Epithelial cell of proximal tubule (primary cell): Measurements from ENCODE around the gene MLLT6. TPM values are rescaled to one million over a fixed set of nuclear protein-coding genes. Genes with fewer than 3 reads are reported as not detected.
A peak's percentile ranks its signal among the peaks of the same experiment; 100 is the strongest.

ENCODE experiments used
- DNase-seq: peaks from one replicate; pipeline ENCODE4 v3.0.0-alpha.2; 2011; ENCODE audit warnings: low read depth
- H3K4me3 ChIP-seq: 2 replicates; pipeline ENCODE4 v1.5.1; 2011; ENCODE audit warnings: low read depth, mild to moderate bottlenecking, low read length
- total RNA-seq: library from RNA; depleted of rRNA; stranded (reverse); fragments of >200 nt; gene quantifications from 2 replicates; pipeline ENCODE4 v1.2.3, GENCODE V29; 2015
- TF ChIP-seq, protein P1 (sequence below): conservative IDR thresholded peaks from 2 replicates; pipeline ENCODE4 v1.5.1; 2012; ENCODE audit warnings: low read depth, mild to moderate bottlenecking, low read length

Gene MLLT6
- total RNA-seq, 1 donor from 2014 or later: 34.2 TPM

DNA sequence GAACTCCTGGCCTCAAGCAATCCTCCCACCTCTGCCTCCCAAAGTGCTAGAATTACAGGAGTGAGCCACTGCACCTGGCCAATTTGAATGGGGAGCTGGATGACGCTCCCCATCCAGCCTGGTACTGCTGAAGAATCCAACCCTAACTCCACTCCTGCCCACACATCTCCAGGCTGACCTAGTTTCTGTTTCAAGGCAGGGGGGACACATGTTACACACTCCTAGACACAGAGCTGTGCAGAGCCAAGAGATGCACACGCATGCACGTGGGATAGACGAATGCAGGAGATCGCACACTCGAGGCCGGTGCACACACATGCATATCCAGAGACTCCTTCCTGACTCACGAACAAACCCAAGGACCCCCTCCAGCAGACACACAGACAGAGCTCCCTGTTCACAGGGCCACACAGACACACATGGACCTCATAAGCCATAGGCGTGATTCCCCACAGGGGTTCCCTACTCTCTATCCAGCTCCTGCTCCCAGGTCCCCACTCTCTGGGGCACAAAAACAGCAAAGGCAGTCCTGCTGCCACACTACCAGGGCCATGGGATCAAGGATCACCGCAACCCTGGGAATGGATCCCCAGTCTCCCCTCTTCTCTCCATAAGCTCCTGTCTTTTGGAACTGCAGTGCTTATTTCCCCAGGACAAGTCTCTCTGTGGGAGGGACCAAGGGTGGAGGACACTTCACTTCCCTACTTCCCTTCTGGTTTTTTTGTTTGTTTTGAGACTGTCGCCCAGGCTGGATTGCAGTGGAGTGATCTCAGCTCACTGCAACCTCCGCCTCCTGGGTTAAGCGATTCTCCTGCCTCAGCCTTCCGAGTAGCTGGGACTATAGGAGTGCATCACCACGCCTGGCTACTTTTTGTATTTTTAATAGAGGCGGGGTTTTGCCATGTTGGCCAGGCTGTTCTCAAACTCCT is 44.7 kb upstream of the MLLT6 start:
- DNase-seq: no peak
- H3K4me3 ChIP-seq: no peak overlapping the region
- TF ChIP-seq, protein P1, sequence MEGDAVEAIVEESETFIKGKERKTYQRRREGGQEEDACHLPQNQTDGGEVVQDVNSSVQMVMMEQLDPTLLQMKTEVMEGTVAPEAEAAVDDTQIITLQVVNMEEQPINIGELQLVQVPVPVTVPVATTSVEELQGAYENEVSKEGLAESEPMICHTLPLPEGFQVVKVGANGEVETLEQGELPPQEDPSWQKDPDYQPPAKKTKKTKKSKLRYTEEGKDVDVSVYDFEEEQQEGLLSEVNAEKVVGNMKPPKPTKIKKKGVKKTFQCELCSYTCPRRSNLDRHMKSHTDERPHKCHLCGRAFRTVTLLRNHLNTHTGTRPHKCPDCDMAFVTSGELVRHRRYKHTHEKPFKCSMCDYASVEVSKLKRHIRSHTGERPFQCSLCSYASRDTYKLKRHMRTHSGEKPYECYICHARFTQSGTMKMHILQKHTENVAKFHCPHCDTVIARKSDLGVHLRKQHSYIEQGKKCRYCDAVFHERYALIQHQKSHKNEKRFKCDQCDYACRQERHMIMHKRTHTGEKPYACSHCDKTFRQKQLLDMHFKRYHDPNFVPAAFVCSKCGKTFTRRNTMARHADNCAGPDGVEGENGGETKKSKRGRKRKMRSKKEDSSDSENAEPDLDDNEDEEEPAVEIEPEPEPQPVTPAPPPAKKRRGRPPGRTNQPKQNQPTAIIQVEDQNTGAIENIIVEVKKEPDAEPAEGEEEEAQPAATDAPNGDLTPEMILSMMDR: no peak

DNA sequence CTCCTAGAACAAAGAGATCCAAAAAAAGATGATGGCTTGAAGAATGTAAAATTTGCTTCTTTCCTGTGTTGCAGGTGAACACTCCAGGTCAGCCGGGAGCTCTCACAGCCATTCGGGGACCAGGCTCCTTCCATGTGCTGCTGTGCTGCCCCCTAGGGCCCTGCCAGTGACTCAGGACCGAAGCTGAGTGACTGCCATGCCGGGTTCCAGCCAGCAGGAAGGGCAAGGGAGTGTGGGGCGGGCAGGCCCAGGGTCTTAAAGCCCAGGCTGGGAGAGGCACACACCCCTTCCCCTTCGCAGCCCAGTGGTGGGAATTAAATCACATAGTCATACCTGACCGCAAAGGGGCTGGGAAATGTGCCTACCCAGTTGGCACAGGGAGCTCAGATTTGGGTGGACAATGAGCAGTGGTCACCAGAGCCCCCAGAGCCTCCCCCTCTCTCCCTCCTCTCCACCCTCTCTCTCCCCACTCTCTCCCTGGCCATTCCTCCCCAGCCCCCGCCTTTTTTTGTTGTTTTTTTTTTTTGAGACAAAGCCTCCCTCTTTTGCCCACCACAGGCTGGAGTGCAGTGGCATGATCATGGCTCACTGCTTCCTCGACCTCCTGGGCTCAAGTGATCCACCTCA is 41.8 kb upstream of the MLLT6 start:
- TF ChIP-seq, protein P1: peak; percentile 91
- DNase-seq: no peak
- no peak overlapping the region for H3K4me3 ChIP-seq

DNA sequence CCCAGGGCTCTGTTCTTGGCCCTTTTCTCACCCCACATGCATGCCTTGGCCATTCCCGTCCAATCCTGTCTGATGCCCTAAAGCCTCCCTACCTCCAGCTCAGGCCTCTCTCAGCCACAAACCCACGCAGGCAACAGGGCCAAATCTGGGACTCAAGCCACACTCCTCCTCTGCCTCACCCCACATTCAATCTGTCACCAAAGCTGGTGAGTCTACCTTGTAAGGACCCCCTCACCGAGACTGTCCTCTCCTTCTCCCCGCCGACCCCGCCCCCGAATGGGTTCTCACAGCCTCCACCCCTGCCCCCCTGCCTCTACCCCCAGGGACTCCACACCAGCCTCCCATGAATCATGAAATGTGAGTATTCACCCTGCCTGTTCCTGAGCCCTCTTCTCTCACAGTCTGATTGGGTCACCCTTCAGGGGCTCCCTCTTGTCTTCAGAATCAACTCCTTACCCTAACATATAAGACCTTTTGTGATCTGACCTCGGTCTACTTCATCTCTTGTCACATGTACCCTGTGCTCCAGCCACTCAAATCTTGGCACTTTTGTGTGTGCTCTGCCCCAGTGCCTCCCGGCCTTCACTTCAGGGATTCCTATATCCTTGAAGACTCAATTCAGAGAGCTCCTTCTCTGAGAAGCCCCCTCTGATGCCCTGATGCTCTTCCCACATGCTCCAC is 41.0 kb upstream of the MLLT6 start:
- TF ChIP-seq, protein P1: no peak

DNA sequence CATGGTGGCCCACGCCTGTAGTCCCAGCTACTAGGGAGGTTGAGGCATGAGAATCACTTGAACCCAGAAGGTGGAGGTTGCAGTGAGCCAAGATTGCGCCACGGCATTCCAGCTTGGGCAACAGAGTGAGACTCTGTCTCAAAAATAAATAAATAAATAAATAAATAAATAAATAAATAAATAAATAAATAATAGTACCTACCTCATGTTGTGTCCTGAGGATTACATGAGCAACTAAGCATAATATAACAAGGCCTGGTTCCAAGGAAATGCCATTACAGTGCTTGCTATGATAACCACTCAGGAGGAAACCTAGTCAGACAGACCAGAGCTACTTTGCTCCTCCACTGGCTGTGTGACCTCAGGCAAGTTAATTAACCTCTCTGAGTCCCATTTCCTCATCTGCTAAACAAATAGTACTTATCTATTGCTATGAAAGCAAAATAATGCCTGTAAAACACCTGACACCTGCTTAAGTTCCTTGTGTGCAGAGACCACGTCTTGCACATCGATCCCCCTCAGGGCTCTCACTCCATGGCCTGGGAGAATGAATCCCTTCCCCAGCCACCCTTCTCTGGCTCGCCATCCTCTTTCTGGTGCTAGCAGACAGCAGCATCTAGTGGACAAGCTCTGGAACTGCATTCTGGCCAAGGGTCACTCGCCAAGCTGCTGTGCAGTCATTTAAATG is 37.8 kb upstream of the MLLT6 start:
- DNase-seq: peak; percentile 30
- TF ChIP-seq, protein P1: peak; percentile 100
- H3K4me3 ChIP-seq: no peak overlapping the region

More for the DNA sequence above, 41.0 kb upstream of the MLLT6 start:
- DNase-seq: no peak
- H3K4me3 ChIP-seq: no peak overlapping the region

DNA sequence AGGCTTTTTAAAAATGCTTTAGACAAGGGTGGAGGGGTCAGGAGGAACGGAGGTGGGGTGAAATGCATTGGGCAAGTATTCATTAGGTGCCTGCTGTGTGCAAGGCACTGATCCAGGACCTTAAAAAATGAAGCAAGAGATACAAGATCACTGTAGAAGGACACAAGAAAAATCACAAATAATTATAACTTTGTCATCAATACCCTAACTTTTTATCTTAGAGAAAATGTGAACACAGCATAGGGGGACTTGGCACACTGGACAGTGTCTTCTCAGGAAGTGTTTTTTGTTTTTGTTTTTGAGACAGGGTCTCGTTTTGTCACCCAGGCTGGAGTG is 37.3 kb upstream of the MLLT6 start:
- TF ChIP-seq, protein P1: no peak
- no peak overlapping the region for H3K4me3 ChIP-seq
- DNase-seq: no peak

DNA sequence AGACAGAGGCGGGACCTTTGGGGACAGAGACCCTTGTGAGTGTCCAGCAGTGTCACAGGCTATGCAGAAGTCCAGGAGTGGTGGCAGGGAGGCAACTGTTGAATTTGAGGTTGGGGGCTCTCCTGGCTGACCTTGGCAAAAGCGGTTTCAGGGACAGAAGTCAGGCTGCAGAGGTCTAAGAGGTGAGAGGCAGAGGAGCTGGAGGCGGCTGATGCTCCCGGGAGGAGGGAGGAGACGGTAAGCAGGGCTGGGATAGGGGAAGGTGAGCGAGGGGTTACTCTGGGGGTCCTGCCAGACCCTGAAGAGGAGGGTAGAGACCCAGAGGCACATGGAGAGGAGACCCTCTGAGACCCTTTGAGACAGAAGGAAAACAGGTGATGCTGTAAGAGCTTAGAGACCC is 35.6 kb upstream of the MLLT6 start:
- TF ChIP-seq, protein P1: no peak
- no peak for DNase-seq
- no peak overlapping the region for H3K4me3 ChIP-seq
